Mesenchymal stem cell (in vitro differentiated cells and primary cell): Measurements from ENCODE around the gene RAB18.

Source experiments
- DNase-seq: peaks from one replicate; pipeline ENCODE4 v3.0.0-alpha.2; 2013
- H2AFZ ChIP-seq: one replicate; pipeline ENCODE4 v1.6.1; 2013; ENCODE audit warnings: low read depth, mild to moderate bottlenecking, control low read depth, inconsistent platforms, low read length, moderate library complexity
- H2AK5ac ChIP-seq: 2 replicates; pipeline ENCODE4 v1.6.1; 2013; ENCODE audit warnings: low read length, moderate library complexity, mild to moderate bottlenecking, inconsistent platforms; ENCODE audit not compliant: severe bottlenecking
- H2BK120ac ChIP-seq: one replicate; pipeline ENCODE4 v1.6.1; 2013; ENCODE audit warnings: low read depth, mild to moderate bottlenecking, inconsistent platforms, low read length, moderate library complexity
- H2BK12ac ChIP-seq, 2 experiments: one replicate each; pipeline ENCODE4 v1.6.1; 2013; ENCODE audit warnings: inconsistent platforms in 2 of 2, low read length in 2 of 2, mild to moderate bottlenecking in 2 of 2, moderate library complexity in 2 of 2, control low read depth in 1 of 2
- H2BK15ac ChIP-seq: one replicate; pipeline ENCODE4 v1.6.1; 2013; ENCODE audit warnings: mild to moderate bottlenecking, low read depth, inconsistent platforms; ENCODE audit not compliant: poor library complexity, severe bottlenecking
- H2BK5ac ChIP-seq: 2 replicates; pipeline ENCODE4 v1.6.1; 2013; ENCODE audit warnings: low read depth, mild to moderate bottlenecking, low read length, control low read depth, inconsistent platforms; ENCODE audit not compliant: poor library complexity, severe bottlenecking
- H3K14ac ChIP-seq, 2 experiments: one replicate each; pipeline ENCODE4 v1.6.1; 2013; ENCODE audit warnings: inconsistent platforms in 2 of 2, low read length in 2 of 2, control low read depth in 1 of 2, mild to moderate bottlenecking in 1 of 2, moderate library complexity in 1 of 2
- H3K18ac ChIP-seq, 2 experiments: one replicate each; pipeline ENCODE4 v1.6.1; 2013; ENCODE audit warnings: inconsistent platforms in 2 of 2, low read length in 2 of 2, control low read depth in 1 of 2, low read depth in 1 of 2, mild to moderate bottlenecking in 1 of 2
- H3K23ac ChIP-seq, 2 experiments: one replicate each; pipeline ENCODE4 v1.6.1; 2013; ENCODE audit warnings: inconsistent platforms in 2 of 2, low read length in 2 of 2, mild to moderate bottlenecking in 2 of 2, moderate library complexity in 2 of 2, control low read depth in 1 of 2
- H3K27ac ChIP-seq: 2 replicates; pipeline ENCODE4 v1.5.1; 2013; ENCODE audit warnings: mild to moderate bottlenecking, moderate library complexity, low read length, control low read depth, inconsistent platforms; ENCODE audit not compliant: poor library complexity, severe bottlenecking
- H3K27me3 ChIP-seq, 2 experiments: 2 replicates each; pipeline versions ENCODE4 v1.6.1 to v1.7.0; 2013; ENCODE audit warnings: low read length in 2 of 2, mild to moderate bottlenecking in 2 of 2, moderate library complexity in 2 of 2, control low read depth in 1 of 2, inconsistent platforms in 1 of 2; ENCODE audit not compliant: control insufficient read depth in 1 of 2, insufficient read depth in 1 of 2
- H3K36me3 ChIP-seq, 2 experiments: 2 replicates each; pipeline versions ENCODE4 v1.6.1 to v1.7.0; 2013; ENCODE audit warnings: low read length in 2 of 2, control low read depth in 1 of 2, inconsistent platforms in 1 of 2, low read depth in 1 of 2, mild to moderate bottlenecking in 1 of 2; ENCODE audit not compliant: insufficient read depth in 2 of 2, control insufficient read depth in 1 of 2
- H3K4ac ChIP-seq, 2 experiments: one replicate each; pipeline ENCODE4 v1.6.1; 2013; ENCODE audit warnings: inconsistent platforms in 2 of 2, low read length in 2 of 2, mild to moderate bottlenecking in 2 of 2, moderate library complexity in 2 of 2, control low read depth in 1 of 2, low read depth in 1 of 2
- H3K4me1 ChIP-seq: 2 replicates; pipeline ENCODE4 v1.6.1; 2013; ENCODE audit warnings: low read depth, low read length, control low read depth; ENCODE audit not compliant: control insufficient read depth, insufficient read depth
- H3K4me2 ChIP-seq: 2 replicates; pipeline ENCODE4 v1.6.1; 2013; ENCODE audit warnings: low read length, mild to moderate bottlenecking, inconsistent platforms; ENCODE audit not compliant: poor library complexity, severe bottlenecking
- H3K4me3 ChIP-seq, 2 experiments: 2 replicates each; pipeline versions ENCODE4 v1.5.1 to v1.7.0; 2013; ENCODE audit warnings: low read length in 2 of 2, mild to moderate bottlenecking in 2 of 2, control low read depth in 1 of 2, low read depth in 1 of 2; ENCODE audit not compliant: insufficient read depth in 1 of 2
- H3K79me1 ChIP-seq: replicated peaks from 2 replicates; pipeline ENCODE4 v1.6.1; 2013; ENCODE audit warnings: mild to moderate bottlenecking, control low read depth, low read length, inconsistent platforms; ENCODE audit not compliant: poor library complexity, severe bottlenecking
- H3K9ac ChIP-seq: 2 replicates; pipeline ENCODE4 v1.7.0; 2013; ENCODE audit warnings: mild to moderate bottlenecking, low read length, moderate library complexity
- H3K9me3 ChIP-seq: 2 replicates; pipeline ENCODE4 v1.7.0; 2013; ENCODE audit warnings: mild to moderate bottlenecking, low read length; ENCODE audit not compliant: control insufficient read depth
- H4K8ac ChIP-seq: one replicate; pipeline ENCODE4 v1.6.1; 2013; ENCODE audit warnings: inconsistent platforms, mild to moderate bottlenecking, low read length, moderate library complexity
- H4K91ac ChIP-seq: one replicate; pipeline ENCODE4 v1.6.1; 2013; ENCODE audit warnings: mild to moderate bottlenecking, low read length, inconsistent platforms
- WGBS: methylation state at CpG from one replicate; pipeline ENCODE4 v1.1.7; 2013; ENCODE audit warnings: mixed read lengths; 5-methylcytosine and 5-hydroxymethylcytosine counted together

RAB18 gene

DNA sequence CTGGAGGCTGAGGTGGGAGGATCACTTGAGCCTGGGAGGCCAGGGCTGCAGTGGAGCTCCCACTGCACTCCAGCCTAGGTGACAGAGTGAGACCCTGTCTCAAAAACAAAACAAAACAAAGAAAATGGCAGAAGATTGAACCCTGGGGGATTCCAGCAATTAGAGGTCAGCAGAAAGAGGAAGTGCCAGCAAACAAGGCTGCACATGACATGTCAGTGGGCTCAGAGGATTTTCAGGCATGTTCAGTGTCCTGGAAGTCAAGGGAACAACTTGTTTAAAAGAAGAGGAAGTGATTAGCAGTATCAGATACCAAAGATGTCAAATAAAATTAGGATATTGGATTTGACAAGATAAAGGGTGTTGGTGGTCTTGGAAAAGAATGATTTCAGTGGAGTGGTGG lies 32.3 kb downstream of the RAB18 start:
- H3K23ac ChIP-seq = no peak overlapping the region
- no peak overlapping the region for H2BK5ac ChIP-seq
- H2BK15ac ChIP-seq = no peak overlapping the region

DNA sequence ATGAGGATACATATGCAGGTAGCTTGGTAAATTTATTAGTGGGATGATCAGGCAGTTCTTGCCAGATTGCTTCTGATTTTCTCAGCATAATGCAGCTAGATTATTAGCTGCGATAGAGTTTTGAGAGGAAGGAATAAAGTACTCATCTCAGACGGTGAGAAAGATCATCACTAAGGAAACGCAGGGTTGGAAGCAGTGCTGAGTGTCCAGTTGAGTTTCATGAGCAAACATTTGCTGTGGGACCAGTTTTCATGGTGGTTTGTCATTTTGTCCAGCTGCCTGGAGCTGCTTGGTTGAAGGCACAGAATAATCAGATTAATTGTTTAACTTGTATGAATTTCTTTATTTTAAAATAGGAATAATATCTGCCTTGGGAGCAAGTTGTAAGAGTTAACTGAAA lies 33.1 kb downstream of the RAB18 start:
- Histone ChIP-seq H3K36me3 (peaks cover 23 to 87% of the 10 kb centered on the region in 2 experiments), H3K18ac (no peak overlapping the region), H4K91ac (no peak overlapping the region), H3K27me3 (no peaks in the 10 kb centered on the region), H3K9me3 (no peaks in the 10 kb centered on the region), H4K8ac (no peak overlapping the region), H2BK120ac (no peak overlapping the region), H3K9ac (no peak overlapping the region), H3K4me2 (no peak overlapping the region), H2AFZ (no peak overlapping the region), H3K27ac (no peak overlapping the region), H3K4me1 (peaks cover 1% of the 10 kb centered on the region), H3K4me3 (no peak overlapping the region), H2BK15ac (no peak overlapping the region), H3K23ac (no peak overlapping the region), H2BK5ac (no peak overlapping the region), H3K14ac (no peak overlapping the region), H2BK12ac (no peak overlapping the region), H3K79me1 (peaks cover 35% of the 10 kb centered on the region), H2AK5ac (no peak overlapping the region), H3K4ac (no peak overlapping the region)
- no peak for DNase-seq
- 95% methylated on average over 3 of the region's 3 CpGs for WGBS

More for the DNA sequence above, 32.3 kb downstream of the RAB18 start:
- Histone ChIP-seq H3K27me3 (no peaks in the 10 kb centered on the region), H4K8ac (no peak overlapping the region), H3K9ac (no peak overlapping the region), H2BK120ac (no peak overlapping the region), H3K79me1 (peaks cover 32% of the 10 kb centered on the region), H3K4me2 (no peak overlapping the region), H4K91ac (peak overlapping the region; percentile 27), H3K18ac (no peak overlapping the region), H3K4ac (no peak overlapping the region), H3K4me1 (peaks cover 1% of the 10 kb centered on the region), H2AFZ (no peak overlapping the region), H3K14ac (no peak overlapping the region), H3K27ac (no peak overlapping the region), H3K9me3 (no peaks in the 10 kb centered on the region), H3K4me3 (no peak overlapping the region), H3K36me3 (peaks cover 23 to 84% of the 10 kb centered on the region in 2 experiments), H2BK12ac (no peak overlapping the region), H2AK5ac (no peak overlapping the region)
- no peak for DNase-seq

GRCh38 chr10:27537787-27538186 lies 33.7 kb downstream of the RAB18 start:
- Histone ChIP-seq H3K4ac (no peak overlapping the region), H3K23ac (no peak overlapping the region), H3K4me1 (peaks cover 4% of the 10 kb centered on the region), H3K79me1 (peaks cover 38% of the 10 kb centered on the region), H2BK12ac (no peak overlapping the region), H2BK15ac (no peak overlapping the region), H3K18ac (no peak overlapping the region), H2AK5ac (no peak overlapping the region), H3K27ac (no peak overlapping the region), H3K36me3 (peaks cover 26 to 89% of the 10 kb centered on the region in 2 experiments), H3K9ac (no peak overlapping the region), H3K9me3 (no peaks in the 10 kb centered on the region), H3K27me3 (no peaks in the 10 kb centered on the region), H3K4me3 (no peak overlapping the region), H2BK5ac (no peak overlapping the region), H3K4me2 (no peak overlapping the region), H4K91ac (no peak overlapping the region), H3K14ac (no peak overlapping the region), H4K8ac (no peak overlapping the region), H2AFZ (no peak overlapping the region), H2BK120ac (no peak overlapping the region)
- DNase-seq = no peak

DNA sequence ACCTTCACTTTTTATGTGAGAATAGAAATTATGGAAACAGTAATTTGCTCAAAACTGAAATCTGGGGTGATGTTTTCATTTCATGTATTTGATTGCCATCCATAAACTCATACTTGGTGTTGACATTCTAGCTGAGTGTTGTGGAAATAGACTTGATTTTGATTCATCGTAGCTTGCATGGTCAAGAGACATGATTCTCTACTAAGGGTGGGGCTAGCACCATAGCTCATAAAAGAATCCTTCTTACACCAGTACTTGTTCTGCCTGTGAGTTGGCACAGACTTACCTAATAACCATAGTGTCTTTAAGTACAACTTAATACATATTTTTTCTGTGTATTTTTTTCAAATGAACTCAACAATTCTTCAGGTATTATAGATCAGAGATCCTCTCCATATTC lies 36.6 kb downstream of the RAB18 start:
- H3K27me3 ChIP-seq = no peaks in the 10 kb centered on the region
- peaks cover 30% of the 10 kb centered on the region for H3K79me1 ChIP-seq
- no peak overlapping the region for H2BK12ac ChIP-seq
- WGBS = 100% methylated on average over 1 of the region's 1 CpG
- H4K91ac ChIP-seq = no peak overlapping the region
- H2BK120ac ChIP-seq = no peak overlapping the region
- peaks cover 4% of the 10 kb centered on the region for H3K4me1 ChIP-seq
- no peak overlapping the region for H2BK5ac ChIP-seq
- no peak overlapping the region for H2BK15ac ChIP-seq
- no peak overlapping the region for H3K4ac ChIP-seq
- H3K14ac ChIP-seq = no peak overlapping the region
- no peak overlapping the region for H3K18ac ChIP-seq
- H3K9ac ChIP-seq = no peak overlapping the region
- no peak overlapping the region for H4K8ac ChIP-seq
- H3K36me3 ChIP-seq = peaks cover 20 to 82% of the 10 kb centered on the region in 2 experiments
- no peaks in the 10 kb centered on the region for H3K9me3 ChIP-seq
- no peak overlapping the region for H3K4me3 ChIP-seq
- no peak overlapping the region for H2AK5ac ChIP-seq
- H3K4me2 ChIP-seq = no peak overlapping the region
- no peak overlapping the region for H3K27ac ChIP-seq
- no peak overlapping the region for H2AFZ ChIP-seq
- H3K23ac ChIP-seq = no peak overlapping the region
- no peak for DNase-seq
